GM11168 (cell line): ENCODE results near the gene MAZ.
"Not testable (repeated sequence)": the region's sequence is repeated elsewhere in the genome, so short reads cannot be mapped to it uniquely, and the experiment has no call there.

Source experiments
- in situ Hi-C: fragments of 300-500 bp; cut with MboI; formaldehyde crosslinking; loops from one replicate; pipeline ENCODE4 v1.12.0; 2022; ENCODE audit warnings: low sequenced_read_pairs; ENCODE audit not compliant: unreplicated experiment

Gene MAZ

GRCh38 chr16:29783094-29783953 is 23.0 kb upstream of the MAZ start:
- in situ Hi-C loops = not testable (repeated sequence)

GRCh38 chr16:29784157-29784556 is 22.2 kb upstream of the MAZ start:
- in situ Hi-C loops = no loop called here

- in situ Hi-C loops = loop anchor here (5.0 kb wide), 1 partner anchor 43 kb away; no protein-coding TSS in a partner anchor
Measured at GRCh38 chr16:29784901-29785500, 21.3 kb upstream of the MAZ start.

GRCh38 chr16:29787155-29787554 is 19.2 kb upstream of the MAZ start:
- in situ Hi-C loops = loop anchor here (5.0 kb wide), 1 partner anchor 45 kb away; no protein-coding TSS in a partner anchor

DNA sequence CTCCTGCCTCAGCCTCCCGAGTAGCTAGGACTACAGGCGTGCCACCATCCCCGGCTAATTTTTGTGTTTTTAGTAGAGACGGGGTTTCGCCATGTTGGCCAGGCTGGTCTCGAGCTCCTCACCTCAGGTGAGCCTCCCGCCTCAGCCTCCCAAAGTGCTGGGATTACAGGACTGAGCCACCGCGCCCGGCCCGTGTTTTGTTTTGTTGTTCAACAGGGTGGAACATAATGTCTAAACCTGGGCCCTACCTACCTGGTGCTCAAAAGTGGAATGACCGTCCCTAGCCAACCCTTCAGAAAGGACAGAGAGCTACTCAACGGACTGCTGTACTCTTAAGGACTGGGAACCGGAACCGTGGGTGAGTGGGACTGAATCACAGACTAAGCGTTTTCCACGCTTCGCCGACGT is 16.6 kb upstream of the MAZ start:
- in situ Hi-C loops = loop anchor here (5.0 kb wide), 1 partner anchor 47 kb away; no protein-coding TSS in a partner anchor

DNA sequence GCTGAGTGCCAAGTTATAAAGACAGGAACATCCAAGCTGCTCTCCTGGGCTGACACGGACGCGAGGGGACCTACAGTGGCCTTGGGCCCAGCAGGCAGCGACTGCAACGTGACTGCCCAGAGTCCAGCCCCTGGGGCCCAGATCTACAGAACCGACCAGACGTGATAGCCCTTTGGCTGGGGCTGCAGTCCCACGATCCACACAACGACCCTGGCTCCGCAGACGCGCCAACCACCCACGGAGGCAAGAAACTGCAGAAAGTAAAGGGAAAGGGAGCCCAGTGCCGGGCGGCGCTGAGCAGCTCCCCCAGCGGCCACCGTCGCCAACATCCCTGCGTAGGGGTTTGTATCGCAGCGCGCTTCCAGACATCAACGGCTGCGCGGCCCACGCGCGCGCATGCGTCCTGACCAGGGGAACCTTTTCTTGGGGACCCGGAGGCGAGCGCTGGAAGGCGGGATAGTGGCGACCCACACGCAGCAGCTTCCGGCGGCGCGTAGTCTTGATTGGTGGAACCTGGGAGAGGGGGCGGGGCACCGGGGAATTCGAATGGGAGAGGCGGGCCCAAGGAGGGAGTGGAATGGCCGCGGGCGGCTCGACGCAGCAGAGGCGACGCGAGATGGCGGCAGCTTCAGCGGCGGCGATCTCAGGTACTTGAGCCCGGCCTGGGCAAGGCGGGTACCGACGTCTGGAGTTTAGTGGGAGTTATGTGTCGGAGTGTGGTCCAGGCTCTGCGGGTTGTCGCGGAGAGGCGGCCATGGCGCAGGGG is 16.0 kb upstream of the MAZ start, which contains the start of gene KIF22:
KIF22 (plus strand) TSS at position 569 of the 766 bp plus-strand sequence; CDS start at position 578, 9 bp downstream.
- in situ Hi-C loops = no loop called here

- in situ Hi-C loops = no loop called here
Measured at GRCh38 chr16:29790949-29791844, 15.1 kb upstream of the MAZ start.

DNA sequence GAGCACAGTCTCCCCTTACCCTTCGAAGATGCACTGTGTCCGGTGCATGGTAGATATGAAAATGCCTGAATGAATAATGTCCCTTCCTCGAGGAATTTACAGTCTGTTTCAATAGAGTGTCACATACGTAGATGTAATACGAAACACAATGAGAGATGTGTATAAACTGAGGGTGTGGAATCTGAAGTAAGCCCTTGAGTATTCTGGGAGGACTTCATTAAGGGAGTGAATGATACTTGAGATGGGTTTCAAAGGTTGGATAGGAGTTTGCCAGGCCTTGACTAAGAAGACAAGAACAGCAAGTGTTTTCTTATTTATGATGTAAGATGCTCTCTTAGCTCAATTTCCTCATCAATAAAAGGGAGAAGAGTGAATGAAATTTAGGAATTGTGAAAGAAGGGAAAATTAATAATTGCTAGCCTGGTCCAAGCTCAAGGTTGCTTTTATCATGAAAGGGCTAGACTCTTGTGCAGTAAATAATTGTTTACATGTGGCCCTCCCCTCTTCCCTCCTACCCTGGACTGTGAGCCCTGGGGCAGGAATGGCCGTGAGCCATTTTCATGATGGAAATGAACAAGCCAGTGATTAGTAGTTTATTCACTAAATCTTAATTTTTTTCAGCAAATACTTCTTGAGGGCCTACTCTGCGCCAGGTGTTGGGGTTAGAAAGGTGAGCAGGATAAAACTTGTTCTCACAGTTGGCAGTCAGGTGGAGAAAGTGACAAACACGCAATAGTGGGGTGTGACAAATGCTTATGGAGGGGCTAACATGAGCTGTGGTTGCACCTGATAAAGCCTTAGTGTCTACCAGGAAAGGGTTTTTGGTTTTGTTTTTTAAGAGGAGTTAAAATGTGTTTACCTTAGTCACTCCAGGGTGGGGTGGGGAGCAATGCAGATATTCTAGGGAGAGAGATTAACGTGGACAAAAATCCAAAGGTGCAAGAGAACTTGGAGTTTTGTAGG is 14.2 kb upstream of the MAZ start:
- in situ Hi-C loops = no loop called here

- in situ Hi-C loops = not testable (repeated sequence)
Measured at GRCh38 chr16:29793153-29793552, 13.2 kb upstream of the MAZ start.

GRCh38 chr16:29794231-29794710 is 12.1 kb upstream of the MAZ start:
- in situ Hi-C loops = no loop called here

- in situ Hi-C loops = no loop called here
Measured at GRCh38 chr16:29802416-29802935, 3.9 kb upstream of the MAZ start.

GRCh38 chr16:29804020-29804419 is 2.3 kb upstream of the MAZ start:
- in situ Hi-C loops = no loop called here

DNA sequence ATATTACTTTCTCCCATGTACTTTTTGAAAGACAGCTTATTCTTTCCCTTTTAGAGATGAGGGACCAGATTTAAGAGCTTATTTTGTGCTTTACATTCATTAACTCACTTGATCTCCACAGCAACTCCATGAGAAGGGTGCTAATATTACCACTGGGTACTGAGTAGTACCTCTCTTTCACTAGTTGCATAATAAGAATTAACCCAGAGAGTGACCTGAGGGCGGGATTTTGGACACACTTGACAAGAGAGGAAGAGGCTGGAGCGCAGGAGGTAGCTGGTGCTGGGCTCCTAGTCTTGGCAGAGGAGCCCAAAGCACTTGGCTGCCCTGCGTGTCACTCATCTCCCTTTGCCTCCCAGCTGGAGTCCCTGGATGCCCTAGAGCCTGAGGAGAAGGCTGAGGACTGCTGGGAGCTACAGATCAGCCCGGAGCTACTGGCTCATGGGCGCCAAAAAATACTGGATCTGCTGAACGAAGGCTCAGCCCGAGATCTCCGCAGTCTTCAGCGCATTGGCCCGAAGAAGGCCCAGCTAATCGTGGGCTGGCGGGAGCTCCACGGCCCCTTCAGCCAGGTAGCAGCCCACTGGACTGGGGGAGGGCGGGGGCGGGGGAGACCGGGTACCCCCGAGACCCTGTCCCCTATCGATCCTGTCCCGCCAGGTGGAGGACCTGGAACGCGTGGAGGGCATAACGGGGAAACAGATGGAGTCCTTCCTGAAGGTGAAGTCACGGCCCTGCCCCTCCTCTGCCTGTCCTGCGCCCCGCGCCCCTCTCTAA is 1.7 kb upstream of the MAZ start:
- in situ Hi-C loops = no loop called here

DNA sequence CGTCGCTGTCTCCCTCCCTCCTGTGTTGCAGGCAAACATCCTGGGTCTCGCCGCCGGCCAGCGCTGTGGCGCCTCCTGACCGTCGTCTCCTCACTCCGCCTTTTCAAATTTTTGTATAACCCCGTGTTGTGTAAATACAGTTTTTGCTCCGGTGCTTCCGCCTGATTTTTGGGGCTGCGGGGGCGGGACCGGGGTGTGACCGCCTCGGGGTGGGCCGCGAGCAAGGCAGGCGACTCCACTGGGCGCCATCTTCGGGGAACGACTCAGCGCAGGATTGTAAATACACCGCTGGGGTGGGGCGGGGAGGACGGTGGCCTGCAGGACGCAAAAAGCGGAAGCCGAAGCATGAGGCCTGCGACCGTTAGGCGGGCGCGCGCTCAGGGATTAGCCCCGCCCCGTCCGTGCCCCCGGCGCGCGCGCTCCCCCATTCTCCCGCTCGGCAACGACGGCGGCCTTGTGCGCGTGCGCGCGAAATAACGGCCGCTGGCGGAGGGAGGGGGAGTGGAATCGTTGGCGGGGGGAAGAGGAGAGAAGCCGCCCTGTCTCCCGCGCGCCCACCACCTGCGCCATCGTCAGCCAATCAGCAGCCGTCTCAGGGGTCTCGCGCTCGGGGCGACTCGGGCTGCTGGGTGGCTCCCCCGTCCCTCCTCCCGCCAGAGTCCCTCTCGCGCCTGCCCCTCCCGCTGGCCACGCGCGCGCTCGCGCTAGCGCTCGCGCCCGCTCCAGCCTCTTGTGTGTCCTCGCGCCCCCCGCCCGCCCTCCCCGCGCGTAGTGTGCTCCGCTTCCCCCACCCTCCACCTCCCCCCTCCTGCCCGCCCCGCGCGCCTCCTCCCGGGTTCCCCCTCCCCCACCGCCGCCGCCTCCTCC is 864 bp upstream of the MAZ start:
- in situ Hi-C loops = no loop called here

- in situ Hi-C loops = no loop called here
Measured at GRCh38 chr16:29806641-29807425, 504 bp downstream of the MAZ start.
